ENCODE measurements around the gene ABCC2. TPM values are rescaled to one million over a fixed set of nuclear protein-coding genes. Genes with fewer than 3 reads are reported as not detected.

Gene ABCC2
- total RNA-seq, 4 donors from 2014 or later: 0.32 to 2.9 (median 0.42) TPM

- Histone ChIP-seq H3K9me3 (no peaks in the 10 kb centered on the region), H3K27ac (replicated peaks in 1 of 4) (no peak overlapping the region), H3K4me1 (peaks cover 0 to 18% (median 4%) of the 10 kb centered on the region in 4 donors), H3K4me3 (no peak overlapping the region), H3K27me3 (no peaks in the 10 kb centered on the region), H3K36me3 (no peaks in the 10 kb centered on the region)
- 63% methylated on average over 3 of the region's 3 CpGs for WGBS
- intact Hi-C loops (cut with DNase I): no loop called here
- DNase-seq (ENCODE audit: extremely low spot score): no peak
- TF ChIP-seq, protein P1, sequence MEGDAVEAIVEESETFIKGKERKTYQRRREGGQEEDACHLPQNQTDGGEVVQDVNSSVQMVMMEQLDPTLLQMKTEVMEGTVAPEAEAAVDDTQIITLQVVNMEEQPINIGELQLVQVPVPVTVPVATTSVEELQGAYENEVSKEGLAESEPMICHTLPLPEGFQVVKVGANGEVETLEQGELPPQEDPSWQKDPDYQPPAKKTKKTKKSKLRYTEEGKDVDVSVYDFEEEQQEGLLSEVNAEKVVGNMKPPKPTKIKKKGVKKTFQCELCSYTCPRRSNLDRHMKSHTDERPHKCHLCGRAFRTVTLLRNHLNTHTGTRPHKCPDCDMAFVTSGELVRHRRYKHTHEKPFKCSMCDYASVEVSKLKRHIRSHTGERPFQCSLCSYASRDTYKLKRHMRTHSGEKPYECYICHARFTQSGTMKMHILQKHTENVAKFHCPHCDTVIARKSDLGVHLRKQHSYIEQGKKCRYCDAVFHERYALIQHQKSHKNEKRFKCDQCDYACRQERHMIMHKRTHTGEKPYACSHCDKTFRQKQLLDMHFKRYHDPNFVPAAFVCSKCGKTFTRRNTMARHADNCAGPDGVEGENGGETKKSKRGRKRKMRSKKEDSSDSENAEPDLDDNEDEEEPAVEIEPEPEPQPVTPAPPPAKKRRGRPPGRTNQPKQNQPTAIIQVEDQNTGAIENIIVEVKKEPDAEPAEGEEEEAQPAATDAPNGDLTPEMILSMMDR (IDR thresholded peaks at IDR 0.05): no peak
- no peak for TF ChIP-seq EP300 (IDR thresholded peaks at IDR 0.05)
- TF ChIP-seq POLR2A (IDR thresholded peaks at IDR 0.05; ENCODE audit: low read depth): no peak
- no peak for TF ChIP-seq POLR2AphosphoS5 (IDR thresholded peaks at IDR 0.05)
These were observed 23.7 kb downstream of the ABCC2 start for GRCh38 chr10:99806091-99806490.

- DNase-seq (ENCODE audit: extremely low spot score): peak; percentile 74
- no peak for TF ChIP-seq EP300 (IDR thresholded peaks at IDR 0.05)
- TF ChIP-seq, protein P1 (IDR thresholded peaks at IDR 0.05): no peak
- TF ChIP-seq POLR2A (IDR thresholded peaks at IDR 0.05; ENCODE audit: low read depth): no peak
- no peak for TF ChIP-seq POLR2AphosphoS5 (IDR thresholded peaks at IDR 0.05)
- Histone ChIP-seq H3K4me3 (no peak overlapping the region), H3K36me3 (no peaks in the 10 kb centered on the region), H3K27me3 (no peaks in the 10 kb centered on the region), H3K9me3 (no peaks in the 10 kb centered on the region), H3K4me1 (peaks cover 0 to 19% (median 4%) of the 10 kb centered on the region in 4 donors), H3K27ac (replicated peaks in 1 of 4) (no peak overlapping the region)
- intact Hi-C loops (cut with DNase I): no loop called here
- 96% methylated on average over 2 of the region's 2 CpGs for WGBS
These were observed 25.3 kb downstream of the ABCC2 start for GRCh38 chr10:99807786-99808185.

GRCh38 chr10:99808270-99808669, 25.8 kb downstream of the ABCC2 start:
- no peaks in the 10 kb centered on the region for H3K36me3 ChIP-seq
- no peaks in the 10 kb centered on the region for H3K9me3 ChIP-seq
- peaks cover 0 to 19% (median 4%) of the 10 kb centered on the region in 4 donors for H3K4me1 ChIP-seq
- DNase-seq (ENCODE audit: extremely low spot score): no peak
- H3K27ac ChIP-seq (replicated peaks in 1 of 4): no peak overlapping the region
- H3K27me3 ChIP-seq: no peaks in the 10 kb centered on the region
- H3K4me3 ChIP-seq: no peak overlapping the region
- TF ChIP-seq, protein P1 (IDR thresholded peaks at IDR 0.05): no peak
- TF ChIP-seq POLR2A (IDR thresholded peaks at IDR 0.05; ENCODE audit: low read depth) (no peak), EP300 (IDR thresholded peaks at IDR 0.05) (no peak), POLR2AphosphoS5 (IDR thresholded peaks at IDR 0.05) (no peak)
- intact Hi-C loops (cut with DNase I): no loop called here

- no peaks in the 10 kb centered on the region for H3K27me3 ChIP-seq
These were observed 27.0 kb downstream of the ABCC2 start for GRCh38 chr10:99809481-99809880.

More at GRCh38 chr10:99809481-99809880, 27.0 kb downstream of the ABCC2 start:
- peaks cover 0 to 19% (median 4%) of the 10 kb centered on the region in 4 donors for H3K4me1 ChIP-seq
- TF ChIP-seq POLR2AphosphoS5 (IDR thresholded peaks at IDR 0.05): no peak
- TF ChIP-seq POLR2A (IDR thresholded peaks at IDR 0.05; ENCODE audit: low read depth): no peak
- TF ChIP-seq, protein P1 (IDR thresholded peaks at IDR 0.05): no peak
- no peak for TF ChIP-seq EP300 (IDR thresholded peaks at IDR 0.05)
- peak; percentile 53 for DNase-seq (ENCODE audit: extremely low spot score)
- intact Hi-C loops (cut with DNase I): no loop called here
- H3K36me3 ChIP-seq: no peaks in the 10 kb centered on the region
- H3K9me3 ChIP-seq: no peaks in the 10 kb centered on the region
- no peak overlapping the region for H3K4me3 ChIP-seq
- H3K27ac ChIP-seq (replicated peaks in 1 of 4): peak overlapping the region; percentile 36 to 70 (median 57)
- WGBS: 83% methylated on average over 1 of the region's 2 CpGs
